Measurements from ENCODE around the gene VRK3.

The VRK3 gene

GRCh38 chr19:49927526-49928264, 97.5 kb downstream of the VRK3 start:
- no peak for DNase-seq

- no peak for DNase-seq
These were observed 98.7 kb downstream of the VRK3 start for GRCh38 chr19:49926515-49926914.
